RKO (cell line): ENCODE measurements around the gene STYXL2.

Source experiments
- DNase-seq: peaks from one replicate; pipeline ENCODE4 v3.0.0-alpha.2; 2016; ENCODE audit warnings: low spot score

The STYXL2 gene

DNA sequence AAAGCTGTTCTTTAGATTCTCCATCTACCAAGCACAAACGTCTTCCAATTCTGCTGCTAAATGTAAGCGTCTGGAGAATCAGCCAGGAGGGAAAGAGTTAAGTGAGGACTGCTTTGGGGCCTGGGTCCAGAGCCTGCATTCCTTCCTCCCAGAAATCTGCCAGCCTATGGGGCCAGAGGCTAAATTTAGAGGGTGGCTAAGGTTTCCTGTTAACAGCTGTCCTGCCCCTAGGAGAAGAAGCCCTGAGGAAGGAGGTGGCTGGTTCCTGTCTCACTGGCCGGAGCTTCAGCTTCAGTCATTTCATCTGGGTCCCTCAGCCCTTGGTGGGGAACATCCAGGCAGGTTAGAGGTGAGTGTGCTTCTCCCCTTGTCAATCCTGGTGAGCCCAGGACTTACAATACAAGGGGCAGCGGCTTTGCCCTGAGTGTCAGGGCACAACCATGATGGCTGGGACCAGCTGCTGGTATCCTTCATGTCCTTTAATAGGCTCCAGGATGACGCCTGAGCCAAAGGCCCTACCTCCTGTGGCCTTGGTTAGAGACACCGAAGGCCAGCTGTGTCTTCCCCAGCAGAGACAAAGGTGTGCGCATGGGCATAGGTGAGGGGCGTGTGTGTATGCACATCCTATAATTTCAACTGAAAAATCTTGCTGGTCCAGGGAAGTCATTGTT lies at the start of gene STYXL2:
TSS of gene STYXL2 (plus strand) at position 230 of the 671 bp plus-strand sequence. CDS start 775 bp downstream, outside the sequence.
- no peak for DNase-seq

DNA sequence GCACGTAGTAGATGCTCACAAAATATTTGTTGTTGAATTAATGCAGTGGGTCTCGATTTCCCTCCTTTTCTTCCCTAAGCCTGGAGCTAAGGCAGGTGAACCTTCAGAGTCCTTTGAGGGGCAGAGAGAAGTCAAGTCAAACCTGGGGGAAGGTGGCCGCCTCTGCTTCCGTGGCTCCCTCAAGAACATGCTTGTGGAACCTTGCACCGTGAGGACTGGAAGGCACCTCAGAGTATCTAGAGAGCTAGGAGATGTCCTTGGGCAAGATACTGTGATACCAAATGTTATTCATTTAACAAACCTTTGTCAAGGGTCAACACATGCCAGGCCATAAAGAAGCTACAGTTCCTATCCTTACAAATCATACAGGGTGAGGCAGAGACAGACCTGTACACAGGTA lies 42.0 kb upstream of the STYXL2 start:
- DNase-seq, result no peak

DNA sequence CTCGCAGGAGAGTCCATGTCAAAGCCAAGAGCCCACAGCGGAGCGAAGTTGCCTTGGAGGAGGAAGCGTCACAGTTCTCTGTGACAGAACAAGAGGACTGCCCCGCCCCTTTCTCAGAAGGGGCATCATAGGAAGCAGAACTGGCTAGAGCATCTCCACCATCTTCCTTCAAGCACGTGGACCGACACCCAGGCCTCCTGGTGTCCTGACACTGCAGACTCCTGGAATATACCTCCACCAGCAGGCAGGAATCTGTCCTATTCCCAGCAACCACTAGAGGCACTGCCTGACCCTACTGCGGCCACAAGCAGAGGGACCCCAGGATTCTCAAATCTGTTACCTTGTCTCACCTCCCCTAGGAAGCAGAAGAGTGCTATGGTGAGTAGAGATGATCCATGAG lies 41.5 kb upstream of the STYXL2 start:
- DNase-seq, result peak; percentile 31

DNA sequence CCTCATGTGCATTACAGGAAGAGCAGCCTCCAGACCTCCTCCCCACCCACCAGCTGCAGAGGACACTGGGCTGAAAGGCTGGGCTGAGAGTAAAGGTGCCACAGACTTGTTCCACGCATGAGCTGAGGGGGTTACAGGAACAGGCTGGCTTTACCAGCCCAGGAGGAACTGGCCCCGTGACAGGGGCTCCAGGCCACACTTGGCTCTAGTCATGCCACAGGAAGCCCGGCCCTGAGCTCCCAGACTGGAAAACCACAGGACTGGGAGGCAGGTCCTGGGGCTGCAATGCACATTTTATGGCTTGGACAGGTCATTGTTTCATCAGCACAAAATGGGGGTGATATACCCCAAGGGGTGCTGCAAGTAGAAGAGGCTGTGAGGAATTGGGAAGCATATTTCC lies 39.3 kb upstream of the STYXL2 start:
- no peak for DNase-seq

DNA sequence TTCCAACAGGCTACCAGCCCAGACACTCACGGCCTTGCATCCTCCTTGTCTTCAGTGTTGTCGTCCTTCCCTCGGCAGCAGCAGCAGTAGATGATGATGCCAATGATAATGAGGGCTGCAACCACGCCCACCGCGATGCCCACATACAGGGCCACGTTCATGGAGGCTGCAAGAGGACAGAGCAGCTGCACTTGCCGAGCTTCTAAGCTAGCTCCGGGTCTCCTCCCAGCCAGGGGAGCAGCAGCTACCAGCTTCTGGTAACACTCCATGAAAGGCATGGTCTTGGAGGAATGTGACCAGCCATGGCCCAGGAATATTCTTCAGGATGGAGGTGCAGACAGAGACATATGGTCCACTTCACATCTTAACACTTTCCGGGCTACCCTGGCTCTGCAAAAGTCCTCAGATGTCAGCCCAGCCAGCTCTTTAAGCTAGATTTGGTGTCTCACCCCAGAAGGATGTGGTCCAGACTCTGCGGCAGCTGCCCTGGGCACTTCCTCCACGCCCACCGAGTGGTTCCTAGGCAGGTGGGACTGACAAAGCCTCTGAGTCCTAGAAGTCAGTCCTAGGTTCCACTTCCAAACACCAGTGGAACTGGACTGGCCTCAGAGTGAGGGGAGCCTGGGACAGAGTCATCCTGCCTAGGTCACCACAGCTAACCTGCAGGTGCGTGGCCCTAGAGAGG lies 38.8 kb upstream of the STYXL2 start:
- DNase-seq, result no peak

DNA sequence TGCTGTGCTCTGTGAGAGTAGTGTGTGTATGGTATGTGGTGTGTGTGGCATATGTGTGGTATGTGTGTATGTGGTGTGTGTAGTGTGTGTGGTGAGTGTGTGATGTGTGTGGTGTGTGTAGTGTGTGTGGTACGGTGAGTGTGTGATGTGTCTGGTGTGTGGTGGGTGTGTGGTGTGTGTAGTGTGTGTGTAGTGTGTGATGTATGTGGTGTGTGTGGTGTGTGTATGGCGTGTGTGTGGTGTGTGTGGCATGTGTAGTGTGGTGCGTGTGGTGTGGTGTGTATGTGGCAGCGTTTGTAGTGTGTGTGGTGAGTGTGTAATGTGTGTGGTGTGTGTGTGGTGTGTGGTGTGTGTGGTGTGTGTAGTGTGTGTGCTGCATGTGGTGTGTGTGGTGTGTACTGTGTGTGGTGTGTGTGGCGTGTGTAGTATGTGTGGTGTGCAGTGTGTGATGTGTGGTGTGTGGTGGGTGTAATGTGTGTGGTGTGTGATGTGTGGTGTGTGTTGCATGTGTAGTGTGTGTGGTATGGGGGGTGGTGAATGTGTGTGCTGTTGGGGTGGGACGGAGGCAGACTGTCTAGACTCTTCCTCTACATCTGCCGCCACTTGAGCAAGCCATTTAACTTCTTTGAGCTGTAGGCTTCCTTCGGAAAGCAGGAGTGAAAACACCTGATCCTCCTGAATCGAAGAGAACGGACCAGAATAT lies 37.2 kb upstream of the STYXL2 start:
- no peak for DNase-seq

DNA sequence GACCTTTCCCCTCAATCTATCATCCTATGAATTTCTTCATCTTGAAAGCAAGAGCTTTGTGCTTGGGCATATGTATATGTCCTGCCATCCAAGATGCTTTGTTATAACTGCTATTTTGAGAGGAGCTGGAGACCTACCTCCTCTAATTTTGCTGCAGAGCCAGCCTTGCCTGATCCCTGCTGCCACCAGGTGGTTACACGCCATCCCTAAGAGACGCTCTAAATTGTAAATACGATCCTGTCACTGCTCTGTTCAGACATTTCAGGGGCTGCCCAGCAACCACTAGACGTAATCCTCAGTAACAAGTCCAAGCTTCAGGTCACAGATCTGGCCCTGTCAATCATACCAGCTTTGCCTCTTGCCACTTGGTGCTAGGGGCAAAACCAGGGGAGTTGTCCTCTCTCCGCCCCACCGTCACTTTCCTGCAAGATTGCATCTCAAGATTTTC lies 36.6 kb upstream of the STYXL2 start:
- DNase-seq, result peak; percentile 75

DNA sequence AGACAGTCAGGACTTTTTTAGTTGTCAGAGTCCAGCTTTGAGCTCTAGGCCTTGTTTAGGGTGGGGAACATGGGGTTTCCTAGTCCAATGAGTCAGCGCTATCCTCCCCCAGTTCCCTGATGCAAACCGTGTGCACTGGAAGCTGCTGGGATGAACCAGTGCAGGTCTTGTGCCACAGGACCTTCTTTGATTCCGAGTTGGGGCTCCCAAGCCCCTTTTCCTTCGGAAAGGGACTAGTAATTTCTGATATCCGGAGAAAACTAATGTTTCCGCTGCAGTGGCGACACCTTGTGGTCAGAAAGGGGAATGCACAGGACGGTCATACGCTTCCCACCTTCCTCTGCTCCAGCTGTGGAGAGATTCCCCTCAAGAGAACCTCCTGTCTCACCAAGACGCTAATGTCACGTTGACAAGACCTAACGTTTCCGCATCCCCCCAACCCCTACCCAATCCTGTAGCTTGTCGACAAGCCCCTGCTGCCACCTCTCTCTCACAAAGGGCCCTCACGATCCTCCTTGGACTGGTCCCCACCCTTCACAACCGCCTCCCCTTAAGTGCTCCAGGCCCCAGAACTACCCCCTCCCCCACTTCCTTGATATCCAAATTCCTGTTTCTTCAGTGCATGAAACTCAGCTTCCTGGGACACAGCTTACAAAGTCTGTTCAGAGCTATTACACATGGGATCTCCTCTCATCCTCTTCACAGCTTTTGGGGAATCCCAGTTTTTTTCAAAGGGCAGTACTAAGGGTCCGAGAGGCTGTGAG lies 34.6 kb upstream of the STYXL2 start:
- peak; percentile 72 for DNase-seq

DNA sequence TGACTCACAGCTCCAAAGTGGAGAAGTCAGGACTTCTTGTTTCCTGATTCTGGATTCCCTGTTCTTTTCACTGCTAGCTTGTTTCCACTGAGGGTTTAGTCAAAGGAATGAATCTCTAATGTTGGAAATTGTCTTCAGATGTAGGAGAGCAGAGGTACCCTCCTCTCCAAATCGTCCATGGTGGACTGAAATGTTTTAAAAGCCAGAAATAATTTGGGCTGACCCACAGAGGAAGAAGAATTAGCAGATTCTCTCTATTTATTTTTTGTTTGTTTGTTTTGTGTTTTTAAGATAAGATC lies 34.1 kb upstream of the STYXL2 start:
- no peak for DNase-seq

DNA sequence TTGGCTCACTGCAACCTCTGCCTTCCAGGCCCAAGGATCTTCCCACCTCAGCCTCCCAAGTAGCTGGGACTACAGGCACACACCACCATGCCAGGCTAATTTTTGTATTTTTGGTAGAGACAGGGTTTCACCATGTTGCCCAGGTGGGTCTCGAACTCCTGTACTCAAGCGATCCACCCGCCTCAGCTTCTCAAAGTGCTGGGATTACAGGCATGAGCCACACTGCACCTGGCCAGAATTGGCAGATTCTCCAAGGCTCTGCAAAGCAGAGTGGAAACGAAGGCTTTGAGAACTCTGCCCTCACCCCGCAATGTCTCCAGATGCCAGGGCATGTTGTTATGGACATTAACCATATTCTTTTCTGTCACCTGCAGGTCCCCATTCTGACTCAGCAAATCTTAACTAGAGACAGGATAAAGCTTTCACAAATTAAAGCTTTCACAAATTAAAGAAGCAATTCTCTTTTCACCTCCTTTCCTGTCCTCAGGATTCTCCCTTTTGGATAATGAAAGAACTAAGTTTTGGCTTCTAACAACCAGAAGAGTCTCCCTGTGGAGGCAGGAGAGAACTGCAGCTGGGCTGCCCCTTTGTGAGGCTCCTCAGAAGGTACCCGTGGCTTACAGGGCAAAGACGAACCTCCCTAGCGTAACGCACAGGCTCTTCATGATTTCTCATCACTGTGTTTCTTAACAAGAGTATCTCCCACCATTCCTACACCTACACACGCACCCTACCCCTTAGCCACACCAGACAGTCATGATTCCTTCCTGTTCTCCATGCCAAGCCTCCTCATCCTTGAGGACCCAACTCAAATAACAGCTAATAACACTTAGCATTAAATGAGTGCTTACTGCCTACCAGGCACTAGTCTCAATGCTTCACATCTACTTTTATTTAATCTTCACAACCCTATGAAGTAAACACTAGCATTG lies 33.5 kb upstream of the STYXL2 start:
- DNase-seq, result peak; percentile 19

DNA sequence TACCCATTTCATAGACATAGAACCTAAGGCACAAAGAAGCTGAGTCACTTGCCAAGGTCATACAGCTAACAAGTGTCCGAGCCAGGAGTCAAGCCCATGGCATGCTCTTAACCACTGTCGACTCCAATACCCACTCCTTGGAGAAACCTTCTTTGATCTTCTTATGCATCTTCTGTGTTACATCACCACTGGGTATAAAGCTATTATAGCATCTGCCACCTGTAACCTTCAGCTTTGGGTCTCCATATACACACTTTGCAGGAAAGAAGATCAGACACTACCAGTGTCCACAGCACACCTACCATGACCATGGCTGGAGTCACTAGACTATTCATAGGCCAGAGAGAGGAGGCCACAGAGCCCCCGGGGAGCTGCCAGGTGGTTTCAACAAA lies 32.8 kb upstream of the STYXL2 start:
- no peak for DNase-seq

DNA sequence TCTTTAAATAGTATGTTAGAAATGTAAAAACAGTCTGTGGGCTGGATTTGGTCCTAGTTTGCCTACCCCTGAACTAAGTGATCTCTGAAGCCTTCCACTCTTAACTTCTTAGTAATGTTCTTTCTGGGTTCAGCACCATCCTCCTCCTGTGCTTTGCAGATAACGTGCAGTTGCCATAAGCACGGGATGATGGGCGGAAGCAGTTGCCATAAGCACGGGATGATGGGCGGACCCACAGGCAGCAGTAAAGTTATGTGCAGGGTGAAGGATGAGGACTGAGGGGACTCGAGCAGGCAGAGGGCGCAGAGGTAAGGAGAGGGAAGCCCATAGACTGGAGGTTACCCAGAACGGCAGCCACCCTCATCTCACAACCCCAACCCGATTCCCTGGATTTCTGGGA lies 29.3 kb upstream of the STYXL2 start:
- DNase-seq, result no peak

DNA sequence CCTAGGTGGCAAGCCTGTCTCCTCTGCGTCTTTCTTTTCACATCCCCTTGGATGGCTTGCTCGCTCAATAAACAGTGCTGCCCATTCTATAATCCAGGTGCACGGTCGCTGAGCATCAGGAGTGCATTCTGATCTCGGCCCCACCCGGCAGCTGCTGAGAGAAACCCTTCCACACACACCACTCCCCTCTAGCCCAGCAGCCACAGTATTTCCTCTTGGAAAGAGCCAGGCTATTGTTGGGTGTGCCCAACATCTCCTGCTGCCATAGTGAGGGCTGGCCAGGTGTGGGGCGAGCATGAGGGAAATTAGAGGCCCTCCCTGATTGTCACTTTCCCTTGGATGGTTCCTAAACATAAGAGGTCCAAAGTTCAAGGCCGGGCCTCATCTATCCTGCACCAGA lies 28.4 kb upstream of the STYXL2 start:
- no peak for DNase-seq

DNA sequence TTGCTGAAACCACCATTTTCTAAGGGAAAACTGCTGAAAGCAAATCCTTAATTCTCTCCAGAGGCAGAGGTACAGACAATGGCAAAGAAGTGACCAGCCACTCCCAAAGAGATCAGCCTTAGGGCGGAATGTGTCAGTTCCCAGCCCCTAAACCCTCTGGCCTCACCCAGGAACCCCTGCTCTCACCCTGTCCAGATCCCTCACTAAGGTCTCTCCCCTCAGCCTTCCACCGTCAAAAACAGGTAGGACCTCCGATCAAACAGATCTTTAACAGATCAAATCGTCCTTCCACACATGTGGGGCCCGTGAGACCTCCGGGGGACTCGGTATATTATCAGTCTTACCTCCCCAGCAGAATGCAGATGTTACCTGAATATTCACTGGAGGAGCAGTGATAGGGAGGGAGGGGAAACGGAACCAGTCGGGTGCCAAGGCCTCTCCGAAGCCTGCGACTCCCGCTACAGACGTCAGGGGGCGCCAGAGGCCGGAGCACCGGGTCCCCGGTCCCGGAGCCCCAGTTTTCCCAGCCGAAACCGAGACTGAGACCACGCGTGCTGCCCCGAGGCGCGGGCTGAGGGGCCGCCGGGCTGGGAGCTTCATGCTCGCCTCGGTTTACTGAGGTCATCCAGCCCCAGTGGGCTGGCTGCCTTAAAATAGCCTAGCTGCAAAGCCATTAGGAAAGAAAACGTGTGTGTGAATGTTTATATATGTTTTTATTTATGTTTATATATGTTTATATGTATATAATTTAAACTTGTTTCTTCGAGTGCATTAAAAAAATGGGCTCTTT lies 27.3 kb upstream of the STYXL2 start:
- DNase-seq, result peak; percentile 57

DNA sequence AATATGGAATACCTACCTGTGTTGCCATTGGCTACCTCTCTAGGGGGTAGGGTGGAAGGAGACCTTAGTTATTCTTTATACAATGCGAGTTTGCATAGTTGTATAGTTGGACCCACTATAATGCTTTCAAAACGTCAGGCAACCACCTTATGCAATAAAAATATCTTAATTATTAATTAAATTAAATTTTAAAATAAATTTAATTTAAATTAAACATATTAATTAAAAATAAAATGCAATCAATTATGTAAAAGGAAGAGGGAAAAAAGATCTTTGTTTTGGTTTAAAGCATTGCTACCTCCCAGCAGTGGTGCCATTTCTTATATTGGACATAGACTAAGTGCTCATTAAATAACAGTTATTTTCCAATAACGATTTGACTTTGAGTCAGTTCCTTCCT lies 26.0 kb upstream of the STYXL2 start:
- DNase-seq, result no peak

DNA sequence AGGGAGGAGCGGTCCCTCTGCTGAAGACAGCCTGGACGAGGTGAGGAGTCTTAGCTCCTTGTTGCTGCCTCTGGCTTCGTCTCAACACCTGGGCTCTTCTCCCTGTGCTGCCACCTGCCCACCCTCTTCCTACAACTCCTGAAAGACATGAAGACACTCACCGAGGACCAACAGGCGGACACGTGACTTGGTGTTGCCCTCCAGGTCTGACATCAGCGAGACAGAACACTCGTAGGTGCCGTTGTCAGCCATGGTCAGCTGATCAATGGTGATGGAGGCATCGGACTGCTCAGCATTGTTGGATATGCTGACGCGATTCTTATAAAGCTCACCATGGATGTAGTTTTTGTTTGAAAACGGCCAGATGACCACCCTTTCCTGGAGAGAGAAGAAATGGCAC lies 25.1 kb upstream of the STYXL2 start:
- no peak for DNase-seq

DNA sequence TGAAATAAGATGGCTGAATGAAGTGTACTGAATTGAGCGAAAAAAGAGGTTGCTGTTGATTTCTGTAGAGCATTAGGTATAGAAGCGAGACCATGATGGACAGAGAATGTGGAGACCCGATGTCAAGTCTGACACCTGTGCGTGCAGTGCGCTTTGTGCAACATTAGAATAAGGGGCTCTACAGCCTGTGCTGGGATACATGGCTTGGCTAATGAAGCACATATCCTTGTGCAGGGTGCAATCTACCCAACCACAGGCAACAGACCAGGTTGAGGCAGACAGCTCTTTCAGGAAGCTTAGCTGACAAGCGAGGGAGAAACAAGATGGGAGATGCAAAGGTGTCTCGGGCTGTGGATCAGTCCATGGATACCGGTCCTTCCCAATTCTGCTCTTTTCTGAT lies 22.6 kb upstream of the STYXL2 start:
- no peak for DNase-seq

DNA sequence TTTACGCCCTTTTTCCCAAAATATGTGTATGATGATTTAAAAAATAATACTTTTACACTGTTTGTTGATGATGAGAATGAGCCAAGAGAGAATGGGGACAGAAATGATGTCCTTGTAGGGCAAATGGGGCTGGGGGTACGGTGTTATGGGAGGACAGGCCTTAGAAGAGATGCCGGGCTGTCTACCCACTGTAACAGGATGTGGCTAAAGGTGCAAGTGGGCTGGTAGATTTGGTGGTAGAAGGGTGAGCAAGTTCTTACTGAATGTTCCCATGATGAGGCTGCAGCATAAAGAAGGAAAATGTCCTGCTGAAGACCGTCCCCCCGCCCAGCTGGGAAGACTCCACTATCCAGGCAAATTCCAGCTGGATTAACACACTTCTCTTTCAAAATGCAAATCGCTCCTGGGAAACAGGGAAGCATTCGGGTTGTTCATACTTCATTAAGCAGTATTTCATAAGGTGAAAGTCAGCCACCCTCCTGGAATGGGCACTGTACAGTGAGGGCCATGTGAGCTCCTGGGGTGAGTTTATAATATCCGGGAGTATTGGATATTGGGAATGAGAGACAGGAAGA lies 17.7 kb upstream of the STYXL2 start:
- no peak for DNase-seq

DNA sequence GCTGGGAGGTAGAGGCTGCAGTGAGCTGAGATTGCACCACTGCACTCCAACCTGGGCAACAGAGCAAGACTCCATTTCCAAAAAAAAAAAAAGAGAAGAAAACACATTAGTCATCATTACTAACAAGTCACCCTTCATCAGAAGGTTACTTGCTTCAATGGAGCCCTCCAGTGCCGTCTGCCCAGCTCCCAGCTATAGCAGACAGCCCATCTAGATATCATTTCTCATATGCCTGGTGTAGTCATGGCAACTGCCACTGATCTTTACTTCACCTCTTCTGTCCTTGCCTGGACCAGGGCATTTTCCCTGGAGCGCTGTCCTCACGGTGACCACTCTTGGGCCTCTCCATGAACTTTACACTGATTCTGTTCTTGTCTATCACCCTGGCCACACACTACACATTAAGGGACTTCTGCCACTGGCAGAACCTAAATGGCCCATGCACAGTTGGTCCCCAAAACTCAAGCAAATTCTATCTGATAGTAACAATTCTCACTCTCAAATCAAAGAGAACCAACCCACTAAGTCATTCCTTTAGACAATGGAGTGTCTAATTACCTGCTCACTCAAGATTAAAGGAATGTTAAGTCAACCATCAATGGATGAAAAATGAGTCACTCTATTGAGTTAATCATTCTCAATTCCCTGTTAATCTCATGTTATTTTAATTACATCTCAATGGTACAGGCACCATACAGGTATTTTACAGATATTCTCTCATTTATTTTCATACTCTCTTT lies 16.6 kb upstream of the STYXL2 start:
- no peak for DNase-seq

DNA sequence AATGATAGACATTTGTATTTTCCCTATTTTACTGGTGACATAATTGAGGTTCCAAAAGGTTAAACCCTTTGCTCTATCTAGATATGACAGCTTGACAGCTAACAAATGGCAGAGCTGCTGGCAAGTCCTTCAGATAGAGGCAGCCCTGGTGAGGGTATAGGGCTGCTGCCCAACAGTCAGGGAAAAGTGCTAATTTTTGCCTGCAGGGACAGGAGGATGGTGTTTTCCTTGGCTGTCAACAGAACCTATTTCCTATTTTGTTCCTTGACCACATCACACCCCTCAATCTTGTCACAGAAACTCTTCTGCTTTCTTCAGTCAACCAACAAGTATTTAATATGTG lies 16.0 kb upstream of the STYXL2 start:
- DNase-seq, result no peak
